Mesendoderm (in vitro differentiated cells): ENCODE measurements around the gene SRSF4.

Source experiments
- DNase-seq: peaks from one replicate; pipeline ENCODE4 v3.0.0; 2013
- H2AK5ac ChIP-seq: 2 replicates; pipeline ENCODE4 v1.6.1; 2013; ENCODE audit warnings: low read length, inconsistent platforms
- H2BK120ac ChIP-seq: 2 replicates; pipeline ENCODE4 v1.6.1; 2013; ENCODE audit warnings: low read depth, mild to moderate bottlenecking, low read length, moderate library complexity, mixed read lengths
- H2BK15ac ChIP-seq: replicated peaks from 2 replicates; pipeline ENCODE4 v1.6.1; 2013; ENCODE audit warnings: low read depth, mild to moderate bottlenecking, moderate library complexity
- H2BK5ac ChIP-seq: 2 replicates; pipeline ENCODE4 v1.6.1; 2013; ENCODE audit warnings: low read length, inconsistent platforms
- H3K18ac ChIP-seq: 2 replicates; pipeline ENCODE4 v1.6.1; 2013; ENCODE audit warnings: mild to moderate bottlenecking, low read length, mixed read lengths
- H3K23ac ChIP-seq: one replicate; pipeline ENCODE4 v1.6.1; 2013; ENCODE audit warnings: low read length
- H3K27ac ChIP-seq: 2 replicates; pipeline ENCODE4 v1.5.1; 2013; ENCODE audit warnings: low read depth, mild to moderate bottlenecking, inconsistent platforms, low read length, moderate library complexity
- H3K27me3 ChIP-seq: 2 replicates; pipeline ENCODE4 v1.6.1; 2013; ENCODE audit warnings: low read length, control low read depth, mild to moderate bottlenecking, inconsistent platforms; ENCODE audit not compliant: insufficient read depth, poor library complexity
- H3K36me3 ChIP-seq: 2 replicates; pipeline ENCODE4 v1.6.1; 2013; ENCODE audit warnings: low read length, inconsistent platforms; ENCODE audit not compliant: control insufficient read depth, insufficient read depth
- H3K4ac ChIP-seq: one replicate; pipeline ENCODE4 v1.6.1; 2013; ENCODE audit warnings: low read depth, mild to moderate bottlenecking, low read length, moderate library complexity
- H3K4me1 ChIP-seq: 2 replicates; pipeline ENCODE4 v1.6.1; 2013; ENCODE audit warnings: low read depth, low read length, inconsistent platforms; ENCODE audit not compliant: control insufficient read depth
- H3K4me2 ChIP-seq: 2 replicates; pipeline ENCODE4 v1.6.1; 2013; ENCODE audit warnings: low read length
- H3K4me3 ChIP-seq: 2 replicates; pipeline ENCODE4 v1.5.1; 2013; ENCODE audit warnings: mild to moderate bottlenecking, low read length
- H3K56ac ChIP-seq: one replicate; pipeline ENCODE4 v1.6.1; 2013; ENCODE audit warnings: low read length
- H3K79me1 ChIP-seq: 2 replicates; pipeline ENCODE4 v1.6.1; 2013; ENCODE audit warnings: low read length, inconsistent platforms
- H3K79me2 ChIP-seq: 2 replicates; pipeline ENCODE4 v1.6.1; 2013; ENCODE audit warnings: mild to moderate bottlenecking, low read length; ENCODE audit not compliant: control insufficient read depth, insufficient read depth
- H3K9ac ChIP-seq: 2 replicates; pipeline ENCODE4 v1.6.1; 2013; ENCODE audit warnings: low read length, inconsistent platforms
- H4K5ac ChIP-seq: one replicate; pipeline ENCODE4 v1.6.1; 2013; ENCODE audit warnings: low read length
- H4K8ac ChIP-seq: one replicate; pipeline ENCODE4 v1.6.1; 2013; ENCODE audit warnings: low read depth, mild to moderate bottlenecking, control low read depth, low read length, moderate library complexity
- WGBS: extraction: QIAGEN DNeasy Blood & Tissue Kit; methylation state at CpG from one replicate; pipeline ENCODE4 v1.1.7; 2013; ENCODE audit warnings: low lambda C conversion rate, missing lambda C conversion rate; ENCODE audit not compliant: insufficient coverage; ENCODE audit errors: extremely low coverage; 5-methylcytosine and 5-hydroxymethylcytosine counted together

Gene SRSF4

GRCh38 chr1:29123887-29124365 is 57.8 kb downstream of the SRSF4 start, which contains the start of gene TMEM200B:
TMEM200B (minus strand) TSS chr1:29123903; CDS start chr1:29121828, 2,075 bp downstream.
- H3K56ac ChIP-seq = peak within 1 kb of the TSS; percentile 94
- no CpG with 5 or more reads among the region's 46 CpGs for WGBS
- peak within 1 kb of the TSS; percentile 83 for H3K23ac ChIP-seq
- peak within 1 kb of the TSS; percentile 56 for H4K8ac ChIP-seq
- peak within 1 kb of the TSS; percentile 94 for H3K9ac ChIP-seq
- H2AK5ac ChIP-seq = no peak within 1 kb of the TSS
- H3K27me3 ChIP-seq = no peaks in the 10 kb centered on the region
- H3K79me2 ChIP-seq = no peaks in the 10 kb centered on the region
- H2BK5ac ChIP-seq = peak within 1 kb of the TSS; percentile 95
- peak within 1 kb of the TSS; percentile 95 for H3K4me2 ChIP-seq
- peak within 1 kb of the TSS; percentile 66 for H3K4me3 ChIP-seq
- H3K18ac ChIP-seq = peak within 1 kb of the TSS; percentile 92
- no peak within 1 kb of the TSS for H4K5ac ChIP-seq
- H2BK15ac ChIP-seq = no peak within 1 kb of the TSS
- DNase-seq = no peak
- peak within 1 kb of the TSS; percentile 73 for H2BK120ac ChIP-seq
- peaks cover 2% of the 10 kb centered on the region for H3K36me3 ChIP-seq
- no peaks in the 10 kb centered on the region for H3K4me1 ChIP-seq
- peak within 1 kb of the TSS; percentile 95 for H3K27ac ChIP-seq
- peak within 1 kb of the TSS; percentile 84 for H3K4ac ChIP-seq
- H3K79me1 ChIP-seq = no peaks in the 10 kb centered on the region

DNA sequence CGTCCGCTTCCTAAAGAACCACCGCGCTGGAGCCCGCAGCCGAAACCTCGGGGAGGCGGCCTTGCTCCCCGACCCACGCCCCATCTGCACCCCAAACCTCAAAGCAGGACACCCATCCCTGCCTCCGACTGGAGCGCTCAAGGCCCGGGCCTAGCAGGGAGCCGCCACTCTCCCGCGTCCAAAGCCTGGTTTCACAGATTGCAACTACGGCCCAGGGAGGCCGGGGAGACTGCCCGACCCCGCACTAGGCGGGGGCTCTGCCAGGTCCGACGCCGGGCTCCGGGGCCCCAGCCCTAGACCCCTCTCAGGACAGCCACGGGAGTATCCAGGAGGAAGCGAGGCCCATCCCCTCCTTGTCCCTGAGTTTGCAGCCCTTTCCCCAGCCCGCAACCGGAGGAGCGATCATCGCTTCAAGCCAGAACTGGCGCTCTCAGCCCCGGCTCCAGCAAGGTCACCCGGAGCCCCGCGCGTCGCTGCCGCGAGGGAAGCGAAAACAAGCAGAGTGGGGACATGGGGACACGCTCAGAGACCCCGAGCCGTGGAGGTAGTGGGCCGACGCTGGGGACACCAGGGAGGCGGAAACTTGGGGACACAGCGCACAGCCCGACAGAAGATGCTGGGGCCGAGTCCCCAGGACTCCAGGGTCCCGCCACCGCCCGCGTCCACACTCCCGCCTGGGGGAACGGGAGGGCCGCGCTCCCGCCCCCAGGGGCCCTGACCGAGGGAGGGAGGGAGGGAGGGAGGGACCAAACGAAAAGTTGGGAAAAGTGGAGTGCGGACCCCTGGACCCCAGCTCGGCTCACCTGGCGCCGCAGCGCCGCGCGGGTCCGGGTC is 58.4 kb downstream of the SRSF4 start:
- H2BK5ac ChIP-seq = peak overlapping the region; percentile 6
- H3K18ac ChIP-seq = peak overlapping the region; percentile 92
- peak overlapping the region; percentile 95 for H3K4me2 ChIP-seq
- H4K5ac ChIP-seq = no peak overlapping the region
- H3K27ac ChIP-seq = peak overlapping the region; percentile 15
- H3K79me2 ChIP-seq = no peaks in the 10 kb centered on the region
- peak overlapping the region; percentile 94 for H3K9ac ChIP-seq
- H3K23ac ChIP-seq = peak overlapping the region; percentile 83
- peaks cover 2% of the 10 kb centered on the region for H3K36me3 ChIP-seq
- H3K4me3 ChIP-seq = peak overlapping the region; percentile 66
- no peak overlapping the region for H4K8ac ChIP-seq
- peak overlapping the region; percentile 73 for H2BK120ac ChIP-seq
- DNase-seq = peak; percentile 54
- no CpG with 5 or more reads among the region's 70 CpGs for WGBS
- no peak overlapping the region for H2AK5ac ChIP-seq
- H3K56ac ChIP-seq = peak overlapping the region; percentile 93
- H2BK15ac ChIP-seq = no peak overlapping the region
- no peaks in the 10 kb centered on the region for H3K27me3 ChIP-seq
- no peaks in the 10 kb centered on the region for H3K79me1 ChIP-seq
- H3K4me1 ChIP-seq = no peaks in the 10 kb centered on the region
- H3K4ac ChIP-seq = peak overlapping the region; percentile 84

- Histone ChIP-seq H3K79me1 (no peaks in the 10 kb centered on the region), H3K27ac (peak overlapping the region; percentile 15), H3K27me3 (no peaks in the 10 kb centered on the region), H3K56ac (peak overlapping the region; percentile 93), H3K4me3 (peak overlapping the region; percentile 66), H3K23ac (peak overlapping the region; percentile 83), H3K4me1 (no peaks in the 10 kb centered on the region), H2AK5ac (no peak overlapping the region), H4K8ac (no peak overlapping the region), H4K5ac (no peak overlapping the region), H3K4ac (peak overlapping the region; percentile 9), H3K9ac (peak overlapping the region; percentile 94), H3K18ac (peak overlapping the region; percentile 92), H2BK120ac (peak overlapping the region; percentile 56), H2BK15ac (no peak overlapping the region), H3K4me2 (peak overlapping the region; percentile 95), H3K79me2 (no peaks in the 10 kb centered on the region), H2BK5ac (no peak overlapping the region), H3K36me3 (peaks cover 2% of the 10 kb centered on the region)
- DNase-seq = peak; percentile 73
- no CpG with 5 or more reads among the region's 34 CpGs for WGBS
These were observed 59.0 kb downstream of the SRSF4 start for GRCh38 chr1:29122682-29123052.

- Histone ChIP-seq H2BK15ac (no peak overlapping the region), H3K27ac (peak overlapping the region; percentile 55), H3K79me1 (no peaks in the 10 kb centered on the region), H3K4me1 (no peaks in the 10 kb centered on the region), H2BK5ac (no peak overlapping the region), H2BK120ac (peak overlapping the region; percentile 56), H3K79me2 (no peaks in the 10 kb centered on the region), H4K8ac (no peak overlapping the region), H3K23ac (peak overlapping the region; percentile 83), H3K36me3 (peaks cover 2% of the 10 kb centered on the region), H3K27me3 (no peaks in the 10 kb centered on the region), H3K4ac (peak overlapping the region; percentile 87), H3K9ac (peak overlapping the region; percentile 94), H2AK5ac (no peak overlapping the region), H3K4me3 (peak overlapping the region; percentile 66), H3K18ac (peak overlapping the region; percentile 92), H3K4me2 (peak overlapping the region; percentile 95), H3K56ac (peak overlapping the region; percentile 93), H4K5ac (no peak overlapping the region)
- no CpG with 5 or more reads among the region's 81 CpGs for WGBS
- peak; percentile 81 for DNase-seq
These were observed 59.6 kb downstream of the SRSF4 start for GRCh38 chr1:29121936-29122681.

- Histone ChIP-seq H3K9ac (peak overlapping the region; percentile 94), H3K27ac (peak overlapping the region; percentile 55), H3K36me3 (peaks cover 2% of the 10 kb centered on the region), H4K8ac (no peak overlapping the region), H3K4me1 (no peaks in the 10 kb centered on the region), H3K4me2 (peak overlapping the region; percentile 40), H2AK5ac (no peak overlapping the region), H3K27me3 (no peaks in the 10 kb centered on the region), H3K4me3 (no peak overlapping the region), H2BK5ac (no peak overlapping the region), H3K23ac (peak overlapping the region; percentile 80), H3K4ac (peak overlapping the region; percentile 87), H3K79me2 (no peaks in the 10 kb centered on the region), H2BK120ac (peak overlapping the region; percentile 52), H4K5ac (no peak overlapping the region), H2BK15ac (no peak overlapping the region), H3K18ac (peak overlapping the region; percentile 86), H3K79me1 (no peaks in the 10 kb centered on the region), H3K56ac (peak overlapping the region; percentile 83)
- WGBS = no CpG with 5 or more reads among the region's 59 CpGs
- no peak for DNase-seq
These were observed 60.2 kb downstream of the SRSF4 start for GRCh38 chr1:29121516-29121935.
